ENCODE measurements around the gene ZNF497. TPM values are rescaled to one million over a fixed set of nuclear protein-coding genes. Genes with fewer than 3 reads are reported as not detected.
"Not testable (repeated sequence)": the region's sequence is repeated elsewhere in the genome, so short reads cannot be mapped to it uniquely, and the experiment has no call there.

The ZNF497 gene
- total RNA-seq, 1 donor = 0.86 TPM

- no peak for TF ChIP-seq CTCF (IDR thresholded peaks at IDR 0.05; ENCODE audit: insufficient read depth, low read depth, low read length)
Measured at GRCh38 chr19:58382997-58383603, 20.5 kb upstream of the ZNF497 start.

GRCh38 chr19:58381460-58382212 is 19.1 kb upstream of the ZNF497 start:
- no peak for TF ChIP-seq CTCF (IDR thresholded peaks at IDR 0.05; ENCODE audit: insufficient read depth, low read depth, low read length)
- H3K4me3 ChIP-seq (ENCODE audit: low read depth, low read length) = peak overlapping the region; percentile 84
- DNase-seq (ENCODE audit: low read depth) = no peak

More at GRCh38 chr19:58382997-58383603, 20.5 kb upstream of the ZNF497 start:
- no peak overlapping the region for H3K4me3 ChIP-seq (ENCODE audit: low read depth, low read length)
- no peak for DNase-seq (ENCODE audit: low read depth)

GRCh38 chr19:58380662-58381459 is 18.3 kb upstream of the ZNF497 start, which contains the start of gene ZNF837:
ZNF837 (minus strand) TSS chr19:58381030; CDS start chr19:58369332, 11,698 bp downstream.
- DNase-seq (ENCODE audit: low read depth) = peak; percentile 100
- peak within 1 kb of the TSS; percentile 84 for H3K4me3 ChIP-seq (ENCODE audit: low read depth, low read length)
- no peak for TF ChIP-seq CTCF (IDR thresholded peaks at IDR 0.05; ENCODE audit: insufficient read depth, low read depth, low read length)

- H3K4me3 ChIP-seq (ENCODE audit: low read depth, low read length) = peak overlapping the region; percentile 84
- no peak for DNase-seq (ENCODE audit: low read depth)
- no peak for TF ChIP-seq CTCF (IDR thresholded peaks at IDR 0.05; ENCODE audit: insufficient read depth, low read depth, low read length)
Measured at GRCh38 chr19:58380037-58380661, 17.6 kb upstream of the ZNF497 start.

- H3K4me3 ChIP-seq (ENCODE audit: low read depth, low read length) = no peak overlapping the region
- DNase-seq (ENCODE audit: low read depth) = no peak
- no peak for TF ChIP-seq CTCF (IDR thresholded peaks at IDR 0.05; ENCODE audit: insufficient read depth, low read depth, low read length)
Measured at GRCh38 chr19:58379246-58379645, 16.7 kb upstream of the ZNF497 start.

GRCh38 chr19:58376724-58377123 is 14.2 kb upstream of the ZNF497 start:
- not testable (repeated sequence) for H3K4me3 ChIP-seq (ENCODE audit: low read depth, low read length); DNase-seq (ENCODE audit: low read depth)

Measured in fibroblast of villous mesenchyme (primary cell).